Measurements from ENCODE around the gene JARID2. TPM values are rescaled to one million over a fixed set of nuclear protein-coding genes. Genes with fewer than 3 reads are reported as not detected.

JARID2 gene
- total RNA-seq, 1 experiment from 2014 or later, result 21.0 TPM

DNA sequence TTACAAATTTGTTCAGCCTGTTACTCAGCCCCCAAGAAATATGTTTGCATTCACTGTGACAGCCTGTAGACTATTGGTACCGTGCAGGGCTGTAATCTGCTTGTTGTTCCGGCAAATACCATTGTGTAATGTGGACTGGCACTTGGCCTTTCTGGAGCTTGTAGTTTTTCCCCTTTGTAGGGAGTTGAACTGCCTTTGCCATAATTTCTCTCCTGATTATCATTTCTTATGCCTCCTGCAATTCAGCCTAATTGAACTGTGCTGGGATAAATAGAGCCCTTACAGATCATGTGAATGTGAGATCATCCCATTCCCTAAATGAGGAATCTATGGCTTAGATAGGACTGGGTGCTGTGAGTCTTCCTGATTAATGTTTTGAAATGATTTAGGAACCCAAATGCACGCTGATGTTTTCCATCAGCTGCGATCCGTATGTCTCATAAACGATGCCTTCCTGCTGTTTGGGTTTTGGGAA is 185.1 kb downstream of the JARID2 start:
- peaks cover 8% of the 10 kb centered on the region for H3K9me3 Mint-ChIP-seq (ENCODE audit: unreplicated experiment)
- no peak for DNase-seq (ENCODE audit: unreplicated experiment)
- H3K4me1 Mint-ChIP-seq (ENCODE audit: insufficient read depth, unreplicated experiment), result peaks cover 42% of the 10 kb centered on the region
- intact Hi-C loops (cut with micrococcal nuclease), result no loop called here
- ChIA-PET POLR2A (interaction anchor here (1.0 to 2.2 kb wide), 3 partner anchors 10 to 184 kb away, joined by 3 to 10 read pairs (median 5); no protein-coding TSS in a partner anchor), CTCF (interaction anchor here (0.6 to 2.0 kb wide), 5 partner anchors 10 to 1959 kb away, joined by 3 to 6 read pairs (median 4); no protein-coding TSS in a partner anchor)
- no peaks in the 10 kb centered on the region for H3K27me3 Mint-ChIP-seq (ENCODE audit: insufficient read depth, unreplicated experiment)
- H3K36me3 Mint-ChIP-seq (ENCODE audit: insufficient read depth, unreplicated experiment), result no peaks in the 10 kb centered on the region
- BruUV-seq (replicated peaks), result no TSS peak
- H3K27ac Mint-ChIP-seq (ENCODE audit: low read depth, unreplicated experiment), result peak overlapping the region; percentile 82
- no peak overlapping the region for H3K4me3 Mint-ChIP-seq (ENCODE audit: unreplicated experiment)
- TF ChIP-seq, protein P1, sequence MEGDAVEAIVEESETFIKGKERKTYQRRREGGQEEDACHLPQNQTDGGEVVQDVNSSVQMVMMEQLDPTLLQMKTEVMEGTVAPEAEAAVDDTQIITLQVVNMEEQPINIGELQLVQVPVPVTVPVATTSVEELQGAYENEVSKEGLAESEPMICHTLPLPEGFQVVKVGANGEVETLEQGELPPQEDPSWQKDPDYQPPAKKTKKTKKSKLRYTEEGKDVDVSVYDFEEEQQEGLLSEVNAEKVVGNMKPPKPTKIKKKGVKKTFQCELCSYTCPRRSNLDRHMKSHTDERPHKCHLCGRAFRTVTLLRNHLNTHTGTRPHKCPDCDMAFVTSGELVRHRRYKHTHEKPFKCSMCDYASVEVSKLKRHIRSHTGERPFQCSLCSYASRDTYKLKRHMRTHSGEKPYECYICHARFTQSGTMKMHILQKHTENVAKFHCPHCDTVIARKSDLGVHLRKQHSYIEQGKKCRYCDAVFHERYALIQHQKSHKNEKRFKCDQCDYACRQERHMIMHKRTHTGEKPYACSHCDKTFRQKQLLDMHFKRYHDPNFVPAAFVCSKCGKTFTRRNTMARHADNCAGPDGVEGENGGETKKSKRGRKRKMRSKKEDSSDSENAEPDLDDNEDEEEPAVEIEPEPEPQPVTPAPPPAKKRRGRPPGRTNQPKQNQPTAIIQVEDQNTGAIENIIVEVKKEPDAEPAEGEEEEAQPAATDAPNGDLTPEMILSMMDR (IDR thresholded peaks at IDR 0.05; ENCODE audit: unreplicated experiment), result no peak

DNA sequence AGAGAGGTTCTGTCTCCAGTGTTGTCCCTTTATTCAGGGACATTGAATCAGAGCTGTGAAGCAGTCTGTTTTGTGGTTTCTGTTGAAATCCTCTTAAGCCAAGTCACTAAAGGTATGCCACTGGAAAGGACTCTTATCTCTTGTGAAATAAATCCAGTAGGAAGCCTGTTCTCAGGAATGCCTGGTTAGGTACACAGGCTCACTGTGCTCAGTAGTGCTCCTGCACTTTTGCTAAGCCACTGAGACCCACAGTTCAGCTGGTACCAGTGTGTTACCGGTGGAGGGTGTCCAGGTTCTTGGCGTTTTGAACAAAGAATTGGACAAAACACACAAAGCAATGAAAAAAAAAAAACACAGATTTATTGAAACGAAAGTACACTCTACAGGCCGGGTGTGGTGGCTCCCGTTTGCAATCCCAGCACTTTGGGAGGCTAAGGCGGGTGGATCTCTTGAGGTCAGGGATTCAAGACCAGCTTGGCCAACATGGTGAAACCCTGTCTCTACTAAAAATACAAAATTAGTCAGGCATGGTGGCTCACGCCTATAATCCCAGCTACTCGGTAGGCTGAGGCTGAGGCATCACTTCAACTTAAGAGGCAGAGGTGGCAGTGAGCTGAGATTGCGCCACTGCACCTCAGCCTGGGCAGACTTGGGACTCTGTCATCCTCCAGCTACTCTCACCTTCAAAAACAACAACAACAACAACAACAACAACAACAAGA is 186.1 kb downstream of the JARID2 start:
- peaks cover 8% of the 10 kb centered on the region for H3K9me3 Mint-ChIP-seq (ENCODE audit: unreplicated experiment)
- H3K27ac Mint-ChIP-seq (ENCODE audit: low read depth, unreplicated experiment), result peak overlapping the region; percentile 82
- H3K4me3 Mint-ChIP-seq (ENCODE audit: unreplicated experiment), result peak overlapping the region; percentile 66
- H3K36me3 Mint-ChIP-seq (ENCODE audit: insufficient read depth, unreplicated experiment), result peaks cover 5% of the 10 kb centered on the region
- BruUV-seq (replicated peaks), result no TSS peak
- TF ChIP-seq, protein P1 (IDR thresholded peaks at IDR 0.05; ENCODE audit: unreplicated experiment), result no peak
- peak; percentile 47 for DNase-seq (ENCODE audit: unreplicated experiment)
- H3K4me1 Mint-ChIP-seq (ENCODE audit: insufficient read depth, unreplicated experiment), result peaks cover 51% of the 10 kb centered on the region
- H3K27me3 Mint-ChIP-seq (ENCODE audit: insufficient read depth, unreplicated experiment), result no peaks in the 10 kb centered on the region
- ChIA-PET POLR2A (interaction anchor here (0.6 to 2.2 kb wide), 5 partner anchors 9 to 767 kb away, joined by 3 to 10 read pairs (median 4); no protein-coding TSS in a partner anchor), CTCF (interaction anchor here (0.6 to 2.0 kb wide), 7 partner anchors 9 to 666 kb away, joined by 3 to 6 read pairs (median 4); no protein-coding TSS in a partner anchor)
- intact Hi-C loops (cut with micrococcal nuclease), result no loop called here

DNA sequence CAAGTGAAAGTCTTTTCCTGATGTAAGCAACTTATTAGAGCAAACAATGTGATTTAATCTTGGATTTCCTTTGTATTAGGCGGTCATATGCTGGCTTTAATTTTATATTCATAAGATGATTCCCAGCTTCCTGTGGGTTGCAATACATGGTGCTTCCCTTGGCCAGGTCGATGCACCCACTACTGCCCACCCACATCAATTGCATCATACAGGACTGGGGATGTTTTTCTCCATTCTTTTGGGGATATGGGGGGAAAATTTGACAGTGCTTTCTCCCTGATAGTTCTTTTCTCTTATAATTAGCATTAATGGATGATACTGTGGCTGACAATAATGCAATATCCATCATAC is 187.6 kb downstream of the JARID2 start:
- TF ChIP-seq, protein P1 (IDR thresholded peaks at IDR 0.05; ENCODE audit: unreplicated experiment), result no peak
- Mint-ChIP-seq H3K4me1 (ENCODE audit: insufficient read depth, unreplicated experiment) (peaks cover 47% of the 10 kb centered on the region), H3K36me3 (ENCODE audit: insufficient read depth, unreplicated experiment) (peaks cover 5% of the 10 kb centered on the region), H3K27ac (ENCODE audit: low read depth, unreplicated experiment) (no peak overlapping the region), H3K4me3 (ENCODE audit: unreplicated experiment) (peak overlapping the region; percentile 15), H3K27me3 (ENCODE audit: insufficient read depth, unreplicated experiment) (no peaks in the 10 kb centered on the region), H3K9me3 (ENCODE audit: unreplicated experiment) (peaks cover 8% of the 10 kb centered on the region)
- ChIA-PET CTCF (interaction anchor here (0.6 to 1.0 kb wide), 2 partner anchors 13 to 94 kb away, joined by 3 read pairs; no protein-coding TSS in a partner anchor), POLR2A (interaction anchor here (0.7 kb wide), 1 partner anchor 1270 kb away, joined by 3 read pairs; no protein-coding TSS in a partner anchor)
- intact Hi-C loops (cut with micrococcal nuclease), result no loop called here
- no peak for DNase-seq (ENCODE audit: unreplicated experiment)
- no TSS peak for BruUV-seq (replicated peaks)

DNA sequence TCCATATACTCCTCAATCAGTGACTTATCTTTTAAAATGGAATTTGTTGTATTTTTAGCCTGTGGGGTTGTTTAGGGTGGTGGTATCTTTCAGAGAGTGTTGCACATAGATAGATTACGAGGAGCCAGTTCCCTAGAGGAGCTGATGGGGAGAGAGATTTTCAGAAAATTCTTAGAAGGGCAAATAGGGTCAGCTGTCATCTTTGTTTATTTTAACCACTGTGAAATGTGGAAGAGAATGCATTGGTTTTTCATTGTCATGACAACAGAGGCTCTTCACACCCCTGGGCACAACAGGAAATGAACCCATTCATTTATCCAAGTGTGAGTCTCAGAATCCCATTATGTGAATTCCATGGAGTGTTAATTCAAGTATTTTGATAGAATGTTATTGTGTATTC is 188.4 kb downstream of the JARID2 start:
- H3K36me3 Mint-ChIP-seq (ENCODE audit: insufficient read depth, unreplicated experiment), result peaks cover 5% of the 10 kb centered on the region
- no peak for DNase-seq (ENCODE audit: unreplicated experiment)
- H3K4me1 Mint-ChIP-seq (ENCODE audit: insufficient read depth, unreplicated experiment), result peaks cover 49% of the 10 kb centered on the region
- no TSS peak for BruUV-seq (replicated peaks)
- CTCF ChIA-PET, result interaction anchor here (0.6 to 1.0 kb wide), 3 partner anchors 53 to 1224 kb away, joined by 3 read pairs; no protein-coding TSS in a partner anchor
- POLR2A ChIA-PET, result interaction anchor here (0.6 to 0.8 kb wide), 2 partner anchors 174 to 185 kb away, joined by 3 read pairs; no protein-coding TSS in a partner anchor
- intact Hi-C loops (cut with micrococcal nuclease), result no loop called here
- H3K27ac Mint-ChIP-seq (ENCODE audit: low read depth, unreplicated experiment), result no peak overlapping the region
- TF ChIP-seq, protein P1 (IDR thresholded peaks at IDR 0.05; ENCODE audit: unreplicated experiment), result no peak
- peaks cover 8% of the 10 kb centered on the region for H3K9me3 Mint-ChIP-seq (ENCODE audit: unreplicated experiment)
- H3K27me3 Mint-ChIP-seq (ENCODE audit: insufficient read depth, unreplicated experiment), result no peaks in the 10 kb centered on the region
- no peak overlapping the region for H3K4me3 Mint-ChIP-seq (ENCODE audit: unreplicated experiment)
